DND-41 (cell line): ENCODE data around the gene BCL2L13.

Source experiments
- EZH2 ChIP-seq: IDR thresholded peaks from 3 replicates; pipeline ENCODE4 v1.6.1; 2012; ENCODE audit warnings: borderline replicate concordance, low read depth, mild to moderate bottlenecking, moderate library complexity, low read length, inconsistent platforms; ENCODE audit not compliant: severe bottlenecking
- TF ChIP-seq, protein P1 (sequence below): IDR thresholded peaks from 2 replicates; pipeline ENCODE4 v1.5.1; 2012; ENCODE audit warnings: borderline replicate concordance, low read length, moderate library complexity, mild to moderate bottlenecking; ENCODE audit not compliant: poor library complexity, severe bottlenecking; ENCODE audit errors: extremely low read depth

DNA sequence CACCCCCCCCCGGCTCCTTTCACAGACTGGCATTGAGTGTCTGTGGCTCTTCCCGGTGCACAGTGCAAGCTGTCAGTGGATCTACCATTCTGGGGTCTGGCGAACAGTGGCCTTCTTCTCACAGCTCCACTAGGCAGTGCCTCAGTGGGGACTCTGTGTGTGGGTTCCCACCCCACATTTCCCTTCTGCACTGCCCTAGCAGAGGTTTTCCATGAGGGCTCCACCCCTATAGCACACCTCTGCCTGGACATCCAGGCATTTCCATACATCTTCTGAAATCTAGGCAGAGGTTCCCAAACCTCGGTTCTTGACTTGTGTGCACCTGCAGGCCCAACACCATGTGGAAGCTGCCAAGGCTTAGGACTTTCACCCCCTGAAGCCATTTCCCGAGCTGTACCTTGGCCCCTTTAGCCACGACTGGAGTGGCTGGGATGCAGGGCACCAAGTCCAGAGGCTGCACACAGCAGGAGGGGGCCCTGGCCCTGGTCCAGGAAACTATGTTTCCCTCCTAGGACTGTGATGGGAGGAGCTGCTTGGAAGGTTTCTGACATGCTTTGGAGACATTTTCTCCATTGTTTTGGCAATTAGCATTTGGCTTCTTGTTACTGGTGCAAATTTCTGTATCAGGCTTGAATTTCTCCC, 26.0 kb downstream of the BCL2L13 start:
- TF ChIP-seq, protein P1, sequence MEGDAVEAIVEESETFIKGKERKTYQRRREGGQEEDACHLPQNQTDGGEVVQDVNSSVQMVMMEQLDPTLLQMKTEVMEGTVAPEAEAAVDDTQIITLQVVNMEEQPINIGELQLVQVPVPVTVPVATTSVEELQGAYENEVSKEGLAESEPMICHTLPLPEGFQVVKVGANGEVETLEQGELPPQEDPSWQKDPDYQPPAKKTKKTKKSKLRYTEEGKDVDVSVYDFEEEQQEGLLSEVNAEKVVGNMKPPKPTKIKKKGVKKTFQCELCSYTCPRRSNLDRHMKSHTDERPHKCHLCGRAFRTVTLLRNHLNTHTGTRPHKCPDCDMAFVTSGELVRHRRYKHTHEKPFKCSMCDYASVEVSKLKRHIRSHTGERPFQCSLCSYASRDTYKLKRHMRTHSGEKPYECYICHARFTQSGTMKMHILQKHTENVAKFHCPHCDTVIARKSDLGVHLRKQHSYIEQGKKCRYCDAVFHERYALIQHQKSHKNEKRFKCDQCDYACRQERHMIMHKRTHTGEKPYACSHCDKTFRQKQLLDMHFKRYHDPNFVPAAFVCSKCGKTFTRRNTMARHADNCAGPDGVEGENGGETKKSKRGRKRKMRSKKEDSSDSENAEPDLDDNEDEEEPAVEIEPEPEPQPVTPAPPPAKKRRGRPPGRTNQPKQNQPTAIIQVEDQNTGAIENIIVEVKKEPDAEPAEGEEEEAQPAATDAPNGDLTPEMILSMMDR, result no peak
- TF ChIP-seq EZH2, result no peak
